ENCODE measurements around the gene HSFX1. TPM values are rescaled to one million over a fixed set of nuclear protein-coding genes. Genes with fewer than 3 reads are reported as not detected.

The HSFX1 gene
- total and polyA plus RNA-seq, 9 donors: 0.73 to 4.9 (median 3.2) TPM

- Histone ChIP-seq H3K4me1 (ENCODE audit: insufficient read depth) (no peaks in the 10 kb centered on the region), H3K9me3 (no peaks in the 10 kb centered on the region), H3K27me3 (no peaks in the 10 kb centered on the region), H3K27ac (no peak overlapping the region), H3K36me3 (no peaks in the 10 kb centered on the region), H3K4me3 (no peak overlapping the region)
- DNase-seq: no peak
- no peak for TF ChIP-seq POLR2A (IDR thresholded peaks at IDR 0.05)
- TF ChIP-seq CTCF (IDR thresholded peaks at IDR 0.05): no peak
- TF ChIP-seq EP300 (IDR thresholded peaks at IDR 0.05): no peak
- 83 to 86% (median 85%) methylated on average over 12 of the region's 12 CpGs for WGBS, 3 donors
- intact Hi-C loops (cut with DNase I): no loop called here
These were observed 34.0 kb downstream of the HSFX1 start for GRCh38 chrX:149807747-149808458.

- intact Hi-C loops (cut with DNase I): no loop called here
- DNase-seq: no peak
- TF ChIP-seq EP300 (IDR thresholded peaks at IDR 0.05) (no peak), POLR2A (IDR thresholded peaks at IDR 0.05) (no peak), CTCF (IDR thresholded peaks at IDR 0.05) (no peak)
- no peaks in the 10 kb centered on the region for H3K27me3 ChIP-seq
- H3K4me3 ChIP-seq: no peak overlapping the region
- WGBS, 3 donors: 63 to 89% (median 79%) methylated on average over 1 of the region's 1 CpG
- H3K27ac ChIP-seq: no peak overlapping the region
- H3K36me3 ChIP-seq: no peaks in the 10 kb centered on the region
- no peaks in the 10 kb centered on the region for H3K4me1 ChIP-seq (ENCODE audit: insufficient read depth)
- H3K9me3 ChIP-seq: no peaks in the 10 kb centered on the region
These were observed 44.8 kb downstream of the HSFX1 start for GRCh38 chrX:149818652-149819051.

- Histone ChIP-seq H3K36me3 (no peaks in the 10 kb centered on the region), H3K27me3 (no peaks in the 10 kb centered on the region), H3K9me3 (no peaks in the 10 kb centered on the region), H3K4me1 (ENCODE audit: insufficient read depth) (no peaks in the 10 kb centered on the region), H3K4me3 (no peak overlapping the region), H3K27ac (no peak overlapping the region)
- intact Hi-C loops (cut with DNase I): no loop called here
- no peak for DNase-seq
- no peak for TF ChIP-seq POLR2A (IDR thresholded peaks at IDR 0.05)
- no peak for TF ChIP-seq EP300 (IDR thresholded peaks at IDR 0.05)
- TF ChIP-seq CTCF (IDR thresholded peaks at IDR 0.05): no peak
- 62 to 64% (median 63%) methylated on average over 2 of the region's 2 CpGs for WGBS, 3 donors
These were observed 45.5 kb downstream of the HSFX1 start for GRCh38 chrX:149819371-149819770.

DNA sequence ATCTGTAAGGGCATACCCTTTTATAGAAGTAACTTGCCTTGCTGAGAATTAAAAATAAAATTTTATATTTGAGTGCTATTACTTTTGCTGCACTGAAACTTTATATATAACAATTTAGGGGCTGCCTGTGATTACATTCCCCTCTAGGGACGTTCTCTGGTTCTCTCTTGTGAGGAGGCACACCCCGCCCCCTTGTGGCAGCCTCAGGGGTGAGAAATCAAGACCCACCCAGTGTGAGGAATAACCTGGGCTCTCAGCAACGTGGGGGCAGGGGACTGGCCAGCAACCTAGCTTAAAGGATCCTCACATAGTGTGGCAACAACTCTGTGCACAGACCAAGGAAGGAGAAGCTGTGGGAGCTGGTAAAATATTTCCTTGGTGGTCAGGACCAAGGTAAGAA is 51.6 kb downstream of the HSFX1 start:
- Histone ChIP-seq H3K4me3 (no peak overlapping the region), H3K36me3 (no peaks in the 10 kb centered on the region), H3K4me1 (ENCODE audit: insufficient read depth) (no peaks in the 10 kb centered on the region), H3K9me3 (no peaks in the 10 kb centered on the region), H3K27me3 (no peaks in the 10 kb centered on the region), H3K27ac (no peak overlapping the region)
- 3 to 7% (median 4%) methylated on average over 3 of the region's 3 CpGs for WGBS, 3 donors
- TF ChIP-seq POLR2A (IDR thresholded peaks at IDR 0.05) (no peak), CTCF (IDR thresholded peaks at IDR 0.05) (no peak)
- intact Hi-C loops (cut with DNase I): no loop called here
- DNase-seq: no peak

Small RNAs within 50 kb of the gene (small RNA-seq; reads per million reads assigned to genes)
- gene AC244098.1 (not detected), gene AC244098.2 (not detected), gene AC244098.3 (not detected)

Other genes with a start within 250 kb of the HSFX1 start
- gene EOLA1, start 233.1 kb upstream of the HSFX1 start, total RNA-seq: 10 to 100 TPM in 6 of 7 donors, 1 to 10 TPM in 1; 8.7 to 23.6 (median 17.5) TPM
- 10 to 100 TPM; 17.2 to 27.5 TPM for gene EOLA1, start 233.1 kb upstream of the HSFX1 start, polyA plus RNA-seq
- gene HSFX3, start 224.1 kb upstream of the HSFX1 start, total RNA-seq: not detected
- not detected for gene HSFX3, start 224.1 kb upstream of the HSFX1 start, polyA plus RNA-seq
- gene MAGEA9B, start 186.6 kb upstream of the HSFX1 start, total RNA-seq: under 1 TPM in 1 of 7 donors, not detected in 6; 0.10 TPM
- not detected for gene MAGEA9B, start 186.6 kb upstream of the HSFX1 start, polyA plus RNA-seq
- gene HSFX2, start 178.8 kb upstream of the HSFX1 start, total RNA-seq: 1 to 10 TPM in 1 of 7 donors, under 1 TPM in 2, not detected in 4; 0.22 to 1.9 (median 0.66) TPM
- gene HSFX2, start 178.8 kb upstream of the HSFX1 start, polyA plus RNA-seq: 1 to 10 TPM in 1 of 2 donors, under 1 TPM in 1; 0.70 to 1.7 TPM
- 10 to 100 TPM; 18.7 to 43.5 (median 36.7) TPM for gene TMEM185A, start 142.3 kb upstream of the HSFX1 start, total RNA-seq
- 10 to 100 TPM; 30.1 to 63.1 TPM for gene TMEM185A, start 142.3 kb upstream of the HSFX1 start, polyA plus RNA-seq
- gene MAGEA11, start 62.0 kb upstream of the HSFX1 start, total RNA-seq: not detected
- gene MAGEA11, start 62.0 kb upstream of the HSFX1 start, polyA plus RNA-seq: not detected
- not detected for gene MAGEA9, start 7.9 kb downstream of the HSFX1 start, total RNA-seq
- gene MAGEA9, start 7.9 kb downstream of the HSFX1 start, polyA plus RNA-seq: not detected
- not detected for gene MAGEA8, start 107.1 kb downstream of the HSFX1 start, total RNA-seq
- gene MAGEA8, start 107.1 kb downstream of the HSFX1 start, polyA plus RNA-seq: not detected
- not detected for gene HSFX4, start 155.5 kb downstream of the HSFX1 start, total RNA-seq
- not detected for gene HSFX4, start 155.5 kb downstream of the HSFX1 start, polyA plus RNA-seq
- 10 to 100 TPM; 23.0 to 37.9 (median 32.5) TPM for gene EOLA2, start 164.4 kb downstream of the HSFX1 start, total RNA-seq
- 10 to 100 TPM; 16.4 to 23.7 TPM for gene EOLA2, start 164.4 kb downstream of the HSFX1 start, polyA plus RNA-seq